Activated CD8-positive, alpha-beta memory T cell treated with anti-CD3 and anti-CD28 coated beads for 1 hour (primary cell): ENCODE measurements around the gene SNPH.
"Not testable (repeated sequence)": the region's sequence is repeated elsewhere in the genome, so short reads cannot be mapped to it uniquely, and the experiment has no call there.

Experiments used
- DNase-seq, 2 donors: peaks; one replicate each; pipeline ENCODE4 v3.0.0-alpha.2; 2020; ENCODE audit warnings: low read depth in 1 of 2; ENCODE audit errors: extremely low read depth in 1 of 2

SNPH gene

GRCh38 chr20:1335961-1336698 lies 70.0 kb downstream of the SNPH start:
- no peak for DNase-seq

- no peak for DNase-seq
Observed at GRCh38 chr20:1336699-1337367, 70.7 kb downstream of the SNPH start.

- no peak for DNase-seq
Observed at GRCh38 chr20:1337441-1337840, 71.3 kb downstream of the SNPH start.

DNA sequence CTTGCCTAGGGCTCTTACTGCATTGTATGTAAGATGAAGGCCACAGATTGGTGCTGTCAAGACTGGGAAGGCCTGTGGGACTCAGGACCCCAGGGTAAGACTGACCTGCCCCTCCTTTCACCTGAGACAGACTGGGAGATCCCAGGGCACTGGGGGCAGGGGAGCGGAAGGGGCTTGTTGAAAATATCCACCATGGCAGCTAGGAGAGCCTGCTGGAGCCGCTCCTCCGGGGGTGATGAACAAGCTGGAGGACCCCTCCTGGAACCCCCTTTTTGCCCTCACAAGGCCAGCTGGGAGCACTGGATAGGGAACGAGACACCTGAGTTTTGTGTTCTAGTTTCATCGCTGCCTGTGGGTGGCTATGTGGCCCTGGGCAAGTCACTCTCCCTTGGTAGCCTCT lies 72.0 kb downstream of the SNPH start:
- DNase-seq: no peak

DNA sequence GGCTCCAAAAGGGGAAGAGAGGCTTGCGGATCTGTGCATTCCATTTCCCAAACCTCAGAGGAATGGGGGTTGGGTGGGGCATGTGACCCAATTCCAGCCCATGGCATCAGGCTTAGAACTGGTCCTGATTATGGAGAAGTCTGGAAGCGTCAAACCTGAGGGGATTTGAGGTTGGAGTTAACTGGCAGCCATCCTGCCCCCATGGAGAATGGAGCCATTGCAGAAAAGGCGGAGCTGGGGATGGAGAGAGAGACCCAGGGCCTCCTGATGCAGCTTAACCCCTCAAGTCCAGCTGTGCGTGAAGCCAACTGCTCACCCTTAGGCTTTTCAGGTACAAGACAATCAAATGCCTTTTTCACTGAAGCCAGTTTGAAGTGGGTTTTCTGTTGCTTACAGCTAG lies 72.7 kb downstream of the SNPH start:
- no peak for DNase-seq

DNA sequence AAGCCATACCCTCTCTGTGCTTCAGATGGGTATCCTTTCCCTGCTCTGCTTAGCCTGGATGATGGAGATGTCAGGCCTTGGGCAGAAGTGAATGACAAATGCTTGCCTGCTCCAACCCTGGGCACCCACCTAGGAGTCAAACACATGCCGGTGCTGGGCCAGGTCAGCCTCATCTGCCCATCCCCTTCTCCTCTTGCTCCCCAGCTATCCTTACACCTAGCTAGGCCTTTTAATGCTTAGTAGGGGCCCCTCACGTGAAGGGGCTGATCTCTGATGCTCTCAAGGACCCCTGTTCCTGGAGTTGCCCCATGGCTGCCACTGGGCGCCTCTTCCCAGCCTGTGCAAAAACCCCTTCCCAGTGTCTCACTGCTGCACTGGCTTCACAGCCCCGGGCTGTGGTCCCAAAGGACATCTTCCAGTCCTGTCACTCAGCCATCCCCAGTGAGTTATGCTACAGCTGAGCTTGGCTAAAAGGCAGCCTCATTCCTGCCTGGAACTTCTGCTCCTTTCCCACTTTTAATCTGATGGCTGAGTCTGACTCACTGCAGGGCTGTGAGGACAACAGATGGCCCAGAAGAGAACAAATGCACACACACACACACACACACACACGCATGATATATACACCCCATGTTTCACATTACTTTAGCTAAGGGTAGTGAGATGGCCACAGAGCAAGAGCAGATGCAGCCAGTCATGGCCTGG lies 75.6 kb downstream of the SNPH start:
- DNase-seq: no peak

DNA sequence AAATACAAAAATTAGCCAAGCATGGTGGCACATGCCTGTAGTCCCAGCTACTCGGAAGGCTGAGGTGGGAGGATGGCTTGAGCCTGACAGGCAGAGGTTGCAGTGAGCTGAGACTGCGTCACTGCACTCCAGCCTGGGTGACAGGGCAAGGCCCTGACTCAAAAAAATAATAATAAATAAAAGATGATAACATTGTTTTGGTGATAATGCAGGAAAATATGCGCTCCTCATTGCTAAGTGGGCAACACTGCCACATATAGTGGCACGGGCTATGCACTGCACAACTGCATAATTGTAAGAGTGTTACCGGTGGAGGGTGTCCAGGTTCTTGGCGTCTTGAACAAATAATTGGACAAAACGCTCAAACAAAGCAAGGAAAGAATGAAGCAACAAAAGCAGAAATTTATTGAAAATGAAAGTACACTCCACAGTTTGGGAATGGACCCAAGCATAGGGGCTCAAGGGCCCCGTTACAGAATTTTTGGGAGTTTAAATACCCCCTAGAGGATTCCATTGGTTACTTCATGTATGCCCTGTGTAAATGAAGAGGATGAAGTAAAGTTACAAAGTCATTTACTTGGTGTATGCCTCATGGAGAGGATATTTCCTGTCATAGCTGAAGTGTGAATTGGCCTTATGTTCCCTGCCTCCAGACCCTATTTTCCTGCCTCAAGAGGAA lies 77.5 kb downstream of the SNPH start:
- DNase-seq: not testable (repeated sequence)

GRCh38 chr20:1345030-1345755 lies 79.1 kb downstream of the SNPH start:
- DNase-seq: no peak

- DNase-seq: no peak
Observed at GRCh38 chr20:1345756-1346093, 79.6 kb downstream of the SNPH start.

GRCh38 chr20:1346315-1346969 lies 80.3 kb downstream of the SNPH start:
- no peak for DNase-seq

DNA sequence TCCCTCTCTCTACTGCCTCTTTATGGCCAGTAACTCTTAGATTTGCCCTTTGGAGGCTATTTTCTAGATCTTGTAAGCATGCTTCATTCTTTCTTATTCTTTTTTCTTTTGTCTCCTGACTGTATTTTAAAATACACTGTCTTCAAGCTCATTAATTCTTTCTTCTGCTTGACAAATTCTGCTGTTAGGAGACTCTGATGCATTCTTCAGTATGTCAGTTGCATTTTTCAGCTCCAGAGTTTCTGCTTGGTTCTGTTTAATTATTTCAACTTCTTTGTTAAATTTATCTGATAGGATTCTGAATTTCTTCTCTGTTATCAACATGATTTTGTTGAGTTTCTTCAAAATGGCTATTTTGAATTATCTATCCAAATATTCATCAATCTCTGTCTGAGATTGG lies 87.9 kb downstream of the SNPH start:
- no peak for DNase-seq

- no peak for DNase-seq
Observed at GRCh38 chr20:1357921-1358671, 92.0 kb downstream of the SNPH start.
